ENCODE results near the gene SIM2.

DNA sequence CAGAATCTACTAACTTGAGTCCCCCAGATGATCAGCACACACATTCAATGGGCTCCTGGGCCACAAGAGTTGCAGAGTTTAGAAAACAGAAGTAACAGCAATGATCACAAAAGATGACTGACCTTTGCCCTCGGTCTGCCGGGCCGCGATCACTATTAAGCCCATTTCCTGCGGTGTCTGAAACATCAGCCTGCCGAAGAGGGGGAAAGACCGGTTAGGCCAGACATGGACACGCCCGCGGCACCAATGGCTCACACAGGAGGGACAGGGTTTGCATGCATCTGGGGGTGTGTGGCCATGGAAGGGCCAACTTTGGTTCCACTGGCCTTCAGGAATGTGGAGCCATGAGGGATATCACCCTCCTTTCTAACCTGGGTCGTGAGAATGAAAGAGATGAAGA is 68.2 kb downstream of the SIM2 start:
- no peak for TF ChIP-seq POLR2A (IDR thresholded peaks at IDR 0.05)
- TF ChIP-seq CTCF (IDR thresholded peaks at IDR 0.05) = no peak

All from suprapubic skin (tissue), 3 donors.